T-helper 1 cell (primary cell): ENCODE measurements around the gene COLEC11.

Experiments used
- DNase-seq, 5 donors: peaks; one replicate each; pipeline ENCODE4 v3.0.0-alpha.2; 2012 to 2020

Gene COLEC11

DNA sequence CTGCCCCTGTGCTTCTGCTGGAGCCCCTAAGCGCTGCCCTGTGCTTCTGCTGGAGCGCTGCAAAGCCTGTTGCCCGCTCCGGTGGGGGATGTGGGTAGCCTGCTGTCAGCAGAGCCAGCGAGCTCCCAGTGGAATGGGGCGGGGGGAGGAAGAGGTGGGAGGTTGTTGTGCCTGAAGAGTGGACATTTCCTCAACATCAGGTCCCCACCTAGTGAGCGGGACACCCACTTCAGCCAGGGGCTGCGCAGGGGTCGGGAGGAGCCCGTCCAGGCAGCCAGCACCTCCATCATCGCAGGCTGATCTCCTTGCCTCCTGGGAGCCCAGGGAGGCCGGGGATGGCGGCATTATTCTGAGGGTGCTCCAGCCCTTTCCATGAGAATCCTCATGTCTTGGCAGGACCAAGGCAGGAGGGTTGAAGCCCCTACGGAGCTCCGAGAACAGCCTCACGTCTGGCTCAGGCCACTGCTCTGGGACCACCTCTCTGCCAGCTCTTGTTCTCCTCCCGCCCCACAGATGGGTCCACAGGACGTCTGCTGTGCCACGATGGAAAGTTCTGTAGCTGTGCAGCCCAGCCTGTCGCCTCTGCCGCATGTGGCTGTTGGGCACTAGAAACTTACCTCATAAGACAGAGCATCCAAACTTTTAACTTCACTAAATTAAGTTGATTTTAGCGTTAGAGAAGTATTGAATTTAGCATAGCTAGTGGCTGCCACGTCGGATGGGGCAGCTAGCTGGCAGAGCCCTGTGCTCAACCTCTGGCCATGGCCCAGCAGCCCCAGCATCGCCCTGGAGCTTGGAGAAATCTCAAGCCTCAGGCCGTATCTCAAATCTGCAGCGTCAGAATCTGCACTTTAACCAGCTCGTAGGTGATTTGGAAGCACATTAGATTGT is 61.2 kb downstream of the COLEC11 start:
- no peak for DNase-seq

- DNase-seq: no peak
These were observed 62.1 kb downstream of the COLEC11 start for GRCh38 chr2:3656762-3657721.

- no peak for DNase-seq
These were observed 63.0 kb downstream of the COLEC11 start, which contains the start of gene ALLC for GRCh38 chr2:3657881-3658280. ALLC (plus strand) TSS chr2:3658200; CDS start chr2:3671158, 12,958 bp downstream.

GRCh38 chr2:3659447-3660432 is 64.8 kb downstream of the COLEC11 start:
- DNase-seq: no peak

DNA sequence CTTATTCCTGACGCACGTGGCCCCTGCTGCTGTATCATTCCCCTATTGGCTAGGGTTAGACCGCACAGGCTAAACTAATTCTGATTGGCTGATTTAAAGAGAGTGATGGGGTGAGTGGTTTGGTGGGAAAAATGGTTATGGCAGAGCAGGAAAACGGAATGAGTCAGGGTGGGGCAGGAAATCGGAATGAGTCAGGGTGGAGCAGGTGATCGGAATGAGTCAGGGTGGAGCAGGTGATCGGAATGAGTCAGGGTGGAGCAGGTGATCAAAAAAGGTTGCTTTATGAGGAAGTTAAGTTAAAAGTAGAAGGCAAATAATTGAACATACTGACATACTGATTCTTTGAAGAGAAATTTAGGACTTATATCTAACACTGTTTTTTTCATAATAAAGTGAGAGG is 65.7 kb downstream of the COLEC11 start:
- peak in 1 of 5 donors; percentile 13 for DNase-seq

GRCh38 chr2:3661149-3661660 is 66.3 kb downstream of the COLEC11 start:
- DNase-seq: no peak

DNA sequence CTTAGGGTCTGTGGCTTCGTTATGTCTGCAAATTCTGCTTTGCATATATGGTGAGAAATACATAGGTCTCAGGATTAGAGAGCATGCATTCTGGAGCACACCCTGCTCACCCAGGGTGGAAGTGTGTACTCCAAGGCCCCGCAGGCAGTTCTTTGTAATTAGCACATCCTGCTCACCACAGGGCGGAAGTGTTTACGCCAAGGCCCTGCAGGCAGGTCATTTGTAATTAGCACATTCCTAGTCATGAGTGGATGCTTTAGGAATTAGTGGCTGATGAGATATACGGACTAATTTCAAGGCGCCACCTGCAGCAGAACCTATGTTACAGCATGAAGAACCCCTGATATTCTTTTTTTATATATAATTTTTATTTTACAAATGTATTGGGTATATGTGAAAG is 67.3 kb downstream of the COLEC11 start:
- DNase-seq: no peak

DNA sequence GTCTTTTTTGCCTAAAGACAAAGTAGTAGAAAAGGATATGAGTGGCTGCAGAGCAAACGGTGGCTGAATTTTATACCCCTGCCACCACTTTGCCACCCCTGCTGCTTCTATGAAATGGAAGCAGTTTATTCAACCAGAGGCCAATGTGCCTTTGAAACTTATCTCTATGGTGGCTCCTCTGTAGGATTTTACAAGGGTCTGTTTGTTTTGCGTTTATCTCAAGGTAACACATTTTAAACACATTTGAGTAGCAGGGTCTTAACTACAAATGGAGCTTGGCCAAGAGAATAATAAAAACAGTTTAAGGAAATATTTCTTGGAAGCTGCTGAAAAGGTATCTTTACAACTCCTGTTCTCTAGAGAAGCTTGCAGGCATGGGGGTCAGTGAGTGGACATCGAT is 69.2 kb downstream of the COLEC11 start:
- no peak for DNase-seq

GRCh38 chr2:3664925-3665324 is 70.0 kb downstream of the COLEC11 start:
- no peak for DNase-seq

GRCh38 chr2:3665886-3666612 is 71.1 kb downstream of the COLEC11 start:
- no peak for DNase-seq

DNA sequence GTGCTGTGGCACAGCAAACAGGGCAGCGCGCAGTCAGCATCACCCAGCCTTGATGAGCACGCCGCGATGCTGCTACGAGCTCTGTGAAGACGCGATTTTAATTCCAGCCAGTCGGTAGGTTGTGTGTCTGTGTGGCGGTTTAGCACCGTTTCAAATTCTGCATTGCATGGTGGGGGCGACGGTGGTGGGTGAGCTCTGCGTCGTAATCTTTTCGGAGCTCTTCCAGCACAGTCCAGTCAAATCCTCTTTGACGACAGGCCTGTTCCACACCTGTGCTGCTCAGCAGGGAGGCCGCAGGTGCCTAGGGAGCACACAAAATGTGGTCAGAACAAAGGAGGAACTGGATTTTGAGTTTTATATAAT is 71.7 kb downstream of the COLEC11 start:
- no peak for DNase-seq

DNA sequence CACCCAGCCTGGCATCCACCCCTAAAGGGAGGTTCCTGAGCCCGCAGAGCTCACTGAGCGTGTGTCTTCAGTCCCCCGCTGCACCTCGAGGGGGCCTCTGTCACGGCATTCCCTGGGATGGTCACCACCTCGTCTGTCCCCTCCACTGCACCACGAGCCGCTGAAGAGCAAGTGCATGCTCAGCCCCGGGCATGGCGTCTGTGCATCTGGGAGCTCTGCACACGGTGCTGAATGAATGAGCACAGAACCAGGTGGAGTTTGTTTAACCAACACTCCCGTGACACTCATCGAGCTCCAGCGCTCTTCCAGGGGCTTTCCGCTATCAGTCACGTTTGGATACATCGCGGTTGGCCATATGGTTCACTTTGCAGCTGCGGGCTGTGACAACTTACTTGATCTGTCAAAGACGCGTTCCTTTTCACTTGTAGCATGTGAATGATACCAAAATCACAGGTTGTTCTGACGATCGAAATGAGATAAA is 72.3 kb downstream of the COLEC11 start:
- DNase-seq: no peak

GRCh38 chr2:3669656-3670055 is 74.7 kb downstream of the COLEC11 start:
- no peak for DNase-seq

DNA sequence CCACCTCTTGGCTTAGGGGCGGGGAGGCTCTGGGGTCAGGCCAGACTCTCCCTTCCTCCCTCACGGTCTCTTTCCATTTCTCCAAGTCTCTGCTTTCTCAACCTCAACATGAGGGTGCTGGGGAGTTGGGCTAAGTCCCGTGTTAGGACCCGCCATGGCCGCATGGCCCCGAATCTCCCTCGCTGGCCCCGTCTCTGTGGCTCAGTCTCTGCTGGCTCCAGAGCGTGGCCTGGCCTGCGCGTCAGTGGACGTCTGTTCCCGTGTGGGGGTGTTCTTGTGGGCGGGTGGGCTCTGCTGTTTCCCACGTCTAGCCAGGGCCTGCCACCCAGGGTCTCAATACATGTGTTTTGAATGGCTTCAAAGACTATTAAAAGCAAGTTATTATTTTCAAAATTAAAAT is 75.5 kb downstream of the COLEC11 start:
- DNase-seq: no peak

- no peak for DNase-seq
These were observed 76.0 kb downstream of the COLEC11 start for GRCh38 chr2:3670941-3671340.

GRCh38 chr2:3672861-3673678 is 78.2 kb downstream of the COLEC11 start:
- DNase-seq: no peak

- DNase-seq: no peak
These were observed 79.3 kb downstream of the COLEC11 start for GRCh38 chr2:3674066-3674845.

GRCh38 chr2:3675687-3676086 is 80.8 kb downstream of the COLEC11 start:
- DNase-seq: no peak

DNA sequence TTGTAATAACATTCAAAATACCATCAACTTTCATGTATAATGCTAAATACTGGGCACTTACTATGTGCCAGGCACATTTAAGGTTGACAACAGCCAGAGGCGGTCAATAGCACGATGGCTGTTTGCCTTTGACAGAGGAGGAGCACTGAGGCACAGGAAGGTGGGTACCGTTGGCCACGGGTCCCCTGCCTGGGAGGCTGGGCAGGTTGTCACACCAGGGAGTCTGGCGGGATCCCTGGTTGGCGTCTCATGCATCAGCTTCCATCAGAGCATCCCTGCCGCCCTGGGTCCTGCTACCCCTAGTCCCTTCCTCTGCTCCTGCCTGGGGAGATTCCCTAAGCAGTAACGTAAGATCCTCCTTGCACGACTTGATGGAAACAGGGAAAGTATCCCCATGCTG is 82.5 kb downstream of the COLEC11 start:
- DNase-seq: no peak
